SW480 (cell line): ENCODE data around the gene PTPN5.
A peak's percentile ranks its signal among the peaks of the same experiment; 100 is the strongest.

ENCODE experiments used
- DNase-seq: peaks from one replicate; pipeline ENCODE4 v3.0.0-alpha.2; 2016; ENCODE audit warnings: low spot score

PTPN5 gene

DNA sequence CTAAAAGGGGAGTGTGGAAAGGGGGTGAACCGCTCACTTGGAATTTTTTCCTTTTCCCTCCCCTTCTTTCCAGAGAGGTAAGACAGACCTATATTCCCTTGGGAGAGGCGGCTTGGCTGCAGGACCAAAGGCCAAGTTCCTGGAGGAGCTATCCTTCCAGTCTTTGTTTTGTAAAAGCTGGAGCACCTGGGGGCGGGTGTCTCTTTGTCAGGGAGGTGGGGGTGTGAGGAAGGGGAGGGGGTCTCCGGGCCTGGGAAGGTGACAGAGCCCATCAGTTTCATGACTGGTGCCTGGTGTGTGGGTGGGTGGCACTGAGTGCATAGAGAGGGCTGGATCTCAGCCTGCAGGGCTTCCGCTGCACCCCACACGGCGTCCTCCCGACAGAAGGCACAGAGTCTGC, 18.5 kb downstream of the PTPN5 start:
- no peak for DNase-seq

DNA sequence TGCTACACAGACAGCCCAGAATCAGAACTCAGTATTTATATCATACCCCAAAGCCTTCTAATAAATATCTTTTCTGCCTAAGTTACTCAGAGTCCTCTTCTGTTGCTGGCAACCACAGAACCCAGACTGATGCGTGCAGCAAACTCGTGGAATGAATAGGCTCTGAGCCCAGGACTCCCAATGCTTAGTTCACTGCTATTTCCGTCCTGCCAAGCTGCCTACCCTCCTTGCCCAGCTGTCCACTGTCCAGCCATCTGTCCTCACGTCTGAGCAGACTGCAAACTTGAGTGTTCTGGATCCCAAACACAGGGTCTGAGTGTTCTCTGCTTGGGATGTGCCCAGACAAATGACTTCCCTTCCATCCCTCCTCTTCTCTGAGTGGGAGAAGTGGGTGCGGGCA, 19.4 kb downstream of the PTPN5 start:
- DNase-seq = no peak

- no peak for DNase-seq
These were observed 20.1 kb downstream of the PTPN5 start for GRCh38 chr11:18771266-18772035.

GRCh38 chr11:18770479-18771125, 21.0 kb downstream of the PTPN5 start:
- no peak for DNase-seq

DNA sequence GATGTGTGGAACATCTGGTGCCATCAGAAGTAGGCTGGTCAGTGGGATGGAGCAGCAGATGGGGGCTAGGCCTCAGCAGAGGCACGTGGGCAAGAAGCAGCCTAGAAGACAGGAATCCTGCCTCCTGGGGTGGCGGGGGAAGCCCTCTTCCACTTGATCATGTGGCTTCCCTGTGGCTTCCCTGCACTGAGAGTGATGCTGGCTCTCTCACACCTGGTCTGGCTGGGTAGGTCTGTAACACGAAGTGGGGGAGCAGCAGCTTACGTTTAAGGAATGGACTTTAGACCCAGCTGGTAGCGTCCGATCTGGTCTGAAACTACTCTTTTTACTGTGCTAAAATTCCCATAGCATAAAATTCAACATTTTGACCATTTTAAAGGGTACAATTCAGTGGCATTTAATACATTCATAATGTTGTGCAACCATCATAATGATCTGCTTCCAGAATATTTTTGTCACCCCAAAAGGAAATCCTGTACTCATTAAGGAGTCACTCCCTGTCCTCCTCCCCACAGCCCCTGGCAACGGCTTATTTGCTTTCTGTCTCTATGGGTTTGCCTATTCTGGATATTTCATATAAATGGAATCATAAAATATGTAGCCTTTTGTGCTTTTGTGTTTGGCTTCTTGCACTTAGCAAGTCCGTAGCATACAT, 21.7 kb downstream of the PTPN5 start:
- DNase-seq = peak; percentile 49

- no peak for DNase-seq
These were observed 22.6 kb downstream of the PTPN5 start for GRCh38 chr11:18768978-18769377.

GRCh38 chr11:18768472-18768901, 23.1 kb downstream of the PTPN5 start:
- no peak for DNase-seq

- DNase-seq = no peak
These were observed 25.6 kb downstream of the PTPN5 start for GRCh38 chr11:18766015-18766414.

GRCh38 chr11:18765554-18765953, 26.0 kb downstream of the PTPN5 start:
- no peak for DNase-seq

- no peak for DNase-seq
These were observed 29.9 kb downstream of the PTPN5 start for GRCh38 chr11:18761741-18762140.

- no peak for DNase-seq
These were observed 30.5 kb downstream of the PTPN5 start for GRCh38 chr11:18761144-18761543.

- no peak for DNase-seq
These were observed 33.8 kb downstream of the PTPN5 start for GRCh38 chr11:18757811-18758210.

DNA sequence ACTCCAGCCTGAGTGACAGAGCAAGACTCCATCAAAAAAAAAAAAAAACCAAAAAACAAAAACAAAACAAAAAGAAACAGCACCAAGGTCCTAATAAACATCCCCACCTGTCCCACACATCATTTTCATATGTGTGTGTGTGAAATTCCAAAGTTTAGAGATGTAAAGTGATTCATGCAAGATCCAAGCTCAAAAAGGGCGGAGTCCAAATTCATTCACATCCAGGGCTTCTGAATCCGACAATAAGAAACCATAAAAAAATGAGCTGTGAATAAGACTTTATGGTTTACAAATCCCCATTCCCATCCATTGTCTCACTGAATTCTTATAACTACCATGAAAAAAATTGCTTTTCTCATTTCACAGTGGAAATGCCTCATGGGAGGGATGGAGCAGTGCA, 34.7 kb downstream of the PTPN5 start:
- no peak for DNase-seq

DNA sequence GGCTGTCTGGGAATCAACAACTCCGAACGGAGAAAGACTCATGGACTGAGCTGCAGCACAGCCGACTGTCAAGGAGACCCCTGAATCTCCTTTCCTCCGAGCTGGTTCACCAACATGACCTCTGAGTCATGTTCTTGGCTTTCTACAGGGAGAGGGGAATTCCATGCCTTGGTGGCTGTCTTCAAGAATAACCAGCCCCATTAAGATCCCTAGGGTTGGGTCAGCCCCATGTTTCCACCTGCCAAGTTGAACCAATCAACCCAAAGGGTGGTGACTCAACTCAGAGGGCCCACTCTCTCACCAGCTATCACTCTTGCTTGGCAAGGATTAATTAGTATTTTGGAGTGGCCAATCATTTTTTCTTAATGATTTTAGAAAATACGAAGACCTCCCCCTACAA, 37.3 kb downstream of the PTPN5 start:
- DNase-seq = no peak

DNA sequence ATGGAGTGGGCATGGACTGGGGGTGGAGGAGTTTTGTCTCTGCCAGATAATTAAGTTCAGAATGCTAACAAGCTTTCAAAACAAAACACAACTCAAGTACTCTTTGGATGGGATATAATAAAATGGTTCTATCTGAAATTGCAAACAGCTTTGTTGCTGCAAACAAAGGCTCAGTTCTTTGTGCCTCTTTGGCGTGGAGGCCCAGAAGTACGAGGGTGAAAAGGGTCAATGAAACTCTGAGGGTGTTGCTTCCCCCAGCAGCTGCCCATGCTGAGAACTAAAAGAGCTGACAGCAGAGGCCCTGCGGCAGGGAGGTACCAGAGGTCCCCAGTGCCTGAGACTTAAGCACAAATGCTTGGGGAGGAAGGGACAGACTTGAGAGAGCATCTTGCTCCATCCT, 39.1 kb downstream of the PTPN5 start:
- no peak for DNase-seq

DNA sequence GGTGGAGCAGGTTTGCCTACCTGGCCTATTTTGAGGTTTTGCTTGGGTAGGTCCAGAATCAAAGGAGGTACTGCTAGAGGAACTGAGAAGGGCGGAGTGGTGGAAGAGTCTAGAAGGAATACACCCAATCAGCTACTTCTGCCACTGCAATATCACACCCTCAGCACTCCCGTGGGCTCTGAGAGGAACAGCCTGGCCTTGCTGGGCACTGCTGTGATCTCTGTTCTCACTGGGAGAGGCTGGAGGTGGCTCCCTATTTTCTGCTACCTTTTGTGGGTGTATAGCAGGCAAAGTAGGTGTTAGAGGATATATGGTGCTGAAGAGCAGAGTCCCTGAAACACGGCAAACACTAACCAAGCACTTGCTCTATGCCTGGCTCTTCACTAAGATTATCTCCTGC, 40.7 kb downstream of the PTPN5 start:
- DNase-seq = no peak

DNA sequence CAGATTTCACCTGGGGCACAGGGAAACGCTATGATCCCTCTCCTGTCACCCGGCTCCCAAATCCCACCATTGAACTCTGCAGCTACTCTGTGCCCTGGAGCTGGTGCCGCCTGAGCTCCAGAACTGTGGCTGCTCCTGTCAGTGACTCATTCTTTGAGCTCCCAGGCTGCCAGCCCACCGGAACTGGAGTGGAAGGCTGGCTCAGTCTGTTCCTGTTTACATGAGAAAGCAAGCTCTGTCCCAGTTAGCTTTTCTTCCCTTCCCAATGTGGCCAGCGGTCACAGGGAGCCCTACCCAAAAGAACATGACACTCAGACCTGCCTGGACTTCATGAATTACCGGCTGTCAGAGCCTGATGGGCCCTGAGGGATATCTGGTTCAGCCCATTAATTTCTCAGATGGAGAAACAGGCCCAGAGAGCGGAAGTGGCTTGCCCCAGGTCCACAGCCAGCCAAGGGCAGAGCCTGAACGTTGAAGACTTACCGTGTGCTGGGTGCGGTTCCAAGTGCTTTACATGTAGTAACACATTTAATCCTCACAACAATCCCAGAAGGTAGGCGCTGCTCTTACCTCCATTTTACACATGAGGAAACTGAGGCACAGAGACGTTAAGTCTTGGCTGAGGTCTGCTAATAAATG, 41.8 kb downstream of the PTPN5 start:
- peak; percentile 82 for DNase-seq

DNA sequence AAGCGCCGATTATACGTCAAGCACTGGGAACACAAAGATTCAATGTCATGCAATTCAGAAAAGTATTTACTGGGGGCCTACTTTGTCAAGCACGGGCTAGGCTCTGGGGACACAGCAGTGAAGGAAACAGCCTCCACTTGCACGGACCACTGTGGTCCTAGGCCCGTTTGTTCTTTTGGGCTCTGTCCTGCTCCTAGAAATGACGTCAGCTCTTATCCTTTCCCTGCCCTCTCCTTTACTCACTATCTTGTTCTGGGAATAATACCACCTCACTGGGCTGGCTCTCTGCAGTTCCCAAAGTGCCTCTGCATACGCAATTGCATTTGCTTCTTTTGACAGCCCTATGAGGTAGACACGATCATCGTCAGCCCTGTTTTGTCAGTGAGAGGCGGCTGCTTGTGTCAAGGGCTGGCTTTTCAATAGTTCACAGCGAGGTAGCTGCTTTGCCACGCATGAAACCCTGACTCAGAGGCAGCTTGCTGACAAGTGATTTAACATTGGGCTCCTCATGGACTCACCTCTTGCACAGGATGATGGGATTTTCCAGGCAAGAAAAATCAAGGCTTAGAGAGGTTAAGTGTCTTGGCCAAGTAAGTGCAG, 42.7 kb downstream of the PTPN5 start:
- no peak for DNase-seq

GRCh38 chr11:18745251-18745650, 46.3 kb downstream of the PTPN5 start:
- no peak for DNase-seq

GRCh38 chr11:18743900-18744514, 47.6 kb downstream of the PTPN5 start:
- DNase-seq = no peak

- DNase-seq = no peak
These were observed 48.2 kb downstream of the PTPN5 start for GRCh38 chr11:18743365-18743764.

DNA sequence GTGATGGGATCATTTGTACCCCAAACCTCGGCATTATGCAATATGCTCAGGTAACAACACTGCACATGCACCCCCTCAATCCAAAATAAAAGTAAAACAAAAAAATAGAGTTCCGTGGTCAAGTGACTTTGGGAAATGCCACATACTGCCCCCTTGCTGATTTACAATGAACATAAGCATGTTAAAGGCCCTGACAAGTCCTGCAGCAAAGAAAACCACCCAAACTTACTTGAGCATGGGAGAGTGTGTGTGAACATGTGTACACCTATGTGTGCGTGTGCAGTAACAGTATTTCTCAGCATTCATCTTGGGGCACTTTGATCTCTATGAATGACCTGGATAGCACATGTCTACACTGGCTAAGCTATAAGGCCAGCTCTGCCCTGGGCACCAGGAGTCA, 49.8 kb downstream of the PTPN5 start:
- no peak for DNase-seq
